Osteocyte (in vitro differentiated cells): Measurements from ENCODE around the gene CDC42BPG. TPM values are rescaled to one million over a fixed set of nuclear protein-coding genes. Genes with fewer than 3 reads are reported as not detected.

Experiments
- DNase-seq: peaks from one replicate; pipeline ENCODE4 v3.0.0; 2021; ENCODE audit warnings: mixed read lengths; ENCODE audit not compliant: unreplicated experiment; ENCODE audit errors: extremely low spot score
- H3K27ac Mint-ChIP-seq: one replicate; pipeline ENCODE4 v1.8.0; 2021; ENCODE audit warnings: mild to moderate bottlenecking, mixed read lengths; ENCODE audit not compliant: unreplicated experiment
- H3K27me3 Mint-ChIP-seq: one replicate; pipeline ENCODE4 v1.8.0; 2021; ENCODE audit warnings: mixed read lengths; ENCODE audit not compliant: unreplicated experiment
- H3K36me3 Mint-ChIP-seq: one replicate; pipeline ENCODE4 v1.8.0; 2021; ENCODE audit warnings: mixed read lengths; ENCODE audit not compliant: unreplicated experiment
- H3K4me1 Mint-ChIP-seq: one replicate; pipeline ENCODE4 v1.8.0; 2021; ENCODE audit warnings: mixed read lengths; ENCODE audit not compliant: unreplicated experiment
- H3K4me3 Mint-ChIP-seq: one replicate; pipeline ENCODE4 v1.8.0; 2021; ENCODE audit warnings: mild to moderate bottlenecking, moderate library complexity, mixed read lengths; ENCODE audit not compliant: unreplicated experiment
- H3K9me3 Mint-ChIP-seq: one replicate; pipeline ENCODE4 v1.8.0; 2021; ENCODE audit warnings: mixed read lengths; ENCODE audit not compliant: unreplicated experiment
- long read RNA-seq: library from polyadenylated mRNA; unstranded; transcript quantifications from one replicate; pipeline ENCODE4 v2.0.0, GENCODE V29; 2021
- total RNA-seq: library from RNA; stranded (reverse); gene quantifications from 2 replicates; pipeline ENCODE4 v1.2.1, GENCODE V29; 2021
- TF ChIP-seq, protein P1 (sequence below): fragments of 200-600 bp; sonication (generic); IDR thresholded peaks from 2 replicates; pipeline ENCODE4 v1.5.0; 2021; ENCODE audit warnings: antibody characterized with exemption, mild to moderate bottlenecking, moderate library complexity

The CDC42BPG gene, protein sequence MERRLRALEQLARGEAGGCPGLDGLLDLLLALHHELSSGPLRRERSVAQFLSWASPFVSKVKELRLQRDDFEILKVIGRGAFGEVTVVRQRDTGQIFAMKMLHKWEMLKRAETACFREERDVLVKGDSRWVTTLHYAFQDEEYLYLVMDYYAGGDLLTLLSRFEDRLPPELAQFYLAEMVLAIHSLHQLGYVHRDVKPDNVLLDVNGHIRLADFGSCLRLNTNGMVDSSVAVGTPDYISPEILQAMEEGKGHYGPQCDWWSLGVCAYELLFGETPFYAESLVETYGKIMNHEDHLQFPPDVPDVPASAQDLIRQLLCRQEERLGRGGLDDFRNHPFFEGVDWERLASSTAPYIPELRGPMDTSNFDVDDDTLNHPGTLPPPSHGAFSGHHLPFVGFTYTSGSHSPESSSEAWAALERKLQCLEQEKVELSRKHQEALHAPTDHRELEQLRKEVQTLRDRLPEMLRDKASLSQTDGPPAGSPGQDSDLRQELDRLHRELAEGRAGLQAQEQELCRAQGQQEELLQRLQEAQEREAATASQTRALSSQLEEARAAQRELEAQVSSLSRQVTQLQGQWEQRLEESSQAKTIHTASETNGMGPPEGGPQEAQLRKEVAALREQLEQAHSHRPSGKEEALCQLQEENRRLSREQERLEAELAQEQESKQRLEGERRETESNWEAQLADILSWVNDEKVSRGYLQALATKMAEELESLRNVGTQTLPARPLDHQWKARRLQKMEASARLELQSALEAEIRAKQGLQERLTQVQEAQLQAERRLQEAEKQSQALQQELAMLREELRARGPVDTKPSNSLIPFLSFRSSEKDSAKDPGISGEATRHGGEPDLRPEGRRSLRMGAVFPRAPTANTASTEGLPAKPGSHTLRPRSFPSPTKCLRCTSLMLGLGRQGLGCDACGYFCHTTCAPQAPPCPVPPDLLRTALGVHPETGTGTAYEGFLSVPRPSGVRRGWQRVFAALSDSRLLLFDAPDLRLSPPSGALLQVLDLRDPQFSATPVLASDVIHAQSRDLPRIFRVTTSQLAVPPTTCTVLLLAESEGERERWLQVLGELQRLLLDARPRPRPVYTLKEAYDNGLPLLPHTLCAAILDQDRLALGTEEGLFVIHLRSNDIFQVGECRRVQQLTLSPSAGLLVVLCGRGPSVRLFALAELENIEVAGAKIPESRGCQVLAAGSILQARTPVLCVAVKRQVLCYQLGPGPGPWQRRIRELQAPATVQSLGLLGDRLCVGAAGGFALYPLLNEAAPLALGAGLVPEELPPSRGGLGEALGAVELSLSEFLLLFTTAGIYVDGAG (N-terminal part only)
- total RNA-seq = 0.68 and 1.7 TPM in 2 replicates
- long read RNA-seq = 0 reads

DNA sequence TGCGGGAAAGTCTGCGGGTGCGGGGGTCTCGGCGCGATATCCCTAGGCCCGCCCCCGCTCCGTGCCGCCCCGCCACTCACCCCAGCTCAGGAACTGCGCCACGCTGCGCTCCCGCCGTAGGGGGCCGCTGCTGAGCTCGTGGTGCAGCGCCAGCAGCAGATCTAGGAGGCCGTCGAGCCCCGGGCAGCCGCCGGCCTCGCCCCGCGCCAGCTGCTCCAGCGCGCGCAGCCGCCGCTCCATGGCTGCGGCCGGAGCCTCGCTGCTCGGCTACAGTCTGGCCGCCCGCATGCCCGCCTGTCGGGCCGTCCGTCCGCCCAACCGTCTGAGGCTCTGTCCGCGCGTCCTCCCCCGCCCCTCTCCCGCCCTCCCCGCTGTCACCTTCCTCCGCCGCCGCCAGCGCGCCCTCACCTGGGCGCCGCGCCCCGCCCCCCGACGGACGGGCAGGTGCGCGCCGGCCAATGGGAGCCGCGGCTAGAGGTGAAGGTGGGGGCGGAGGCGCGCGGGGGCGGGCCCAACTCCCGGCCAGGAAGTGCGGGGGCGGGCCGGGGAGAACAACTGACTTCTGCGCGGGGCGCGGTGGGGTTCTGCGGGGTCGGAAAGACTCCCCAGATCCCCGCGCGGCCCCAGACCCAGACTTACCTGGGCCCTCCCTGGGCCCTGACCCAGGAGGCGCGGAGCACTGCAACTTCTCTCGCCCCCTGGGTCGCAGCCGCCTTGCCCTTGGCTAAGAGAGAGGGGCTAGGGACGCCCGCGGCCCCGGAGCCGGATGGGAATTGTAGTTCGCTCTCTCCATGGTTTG is at the start of gene CDC42BPG:
CDC42BPG (minus strand) TSS at position 324 of the 799 bp plus-strand sequence; CDS start at position 240, 84 bp downstream.
- DNase-seq = peak; percentile 90
- H3K4me3 Mint-ChIP-seq = peak within 1 kb of the TSS; percentile 64
- H3K4me1 Mint-ChIP-seq = peaks cover 23% of the 10 kb centered on the region
- no peaks in the 10 kb centered on the region for H3K27me3 Mint-ChIP-seq
- no peak within 1 kb of the TSS for H3K27ac Mint-ChIP-seq
- TF ChIP-seq, protein P1, sequence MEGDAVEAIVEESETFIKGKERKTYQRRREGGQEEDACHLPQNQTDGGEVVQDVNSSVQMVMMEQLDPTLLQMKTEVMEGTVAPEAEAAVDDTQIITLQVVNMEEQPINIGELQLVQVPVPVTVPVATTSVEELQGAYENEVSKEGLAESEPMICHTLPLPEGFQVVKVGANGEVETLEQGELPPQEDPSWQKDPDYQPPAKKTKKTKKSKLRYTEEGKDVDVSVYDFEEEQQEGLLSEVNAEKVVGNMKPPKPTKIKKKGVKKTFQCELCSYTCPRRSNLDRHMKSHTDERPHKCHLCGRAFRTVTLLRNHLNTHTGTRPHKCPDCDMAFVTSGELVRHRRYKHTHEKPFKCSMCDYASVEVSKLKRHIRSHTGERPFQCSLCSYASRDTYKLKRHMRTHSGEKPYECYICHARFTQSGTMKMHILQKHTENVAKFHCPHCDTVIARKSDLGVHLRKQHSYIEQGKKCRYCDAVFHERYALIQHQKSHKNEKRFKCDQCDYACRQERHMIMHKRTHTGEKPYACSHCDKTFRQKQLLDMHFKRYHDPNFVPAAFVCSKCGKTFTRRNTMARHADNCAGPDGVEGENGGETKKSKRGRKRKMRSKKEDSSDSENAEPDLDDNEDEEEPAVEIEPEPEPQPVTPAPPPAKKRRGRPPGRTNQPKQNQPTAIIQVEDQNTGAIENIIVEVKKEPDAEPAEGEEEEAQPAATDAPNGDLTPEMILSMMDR = peak; percentile 64
- H3K9me3 Mint-ChIP-seq = no peaks in the 10 kb centered on the region
- H3K36me3 Mint-ChIP-seq = no peaks in the 10 kb centered on the region

DNA sequence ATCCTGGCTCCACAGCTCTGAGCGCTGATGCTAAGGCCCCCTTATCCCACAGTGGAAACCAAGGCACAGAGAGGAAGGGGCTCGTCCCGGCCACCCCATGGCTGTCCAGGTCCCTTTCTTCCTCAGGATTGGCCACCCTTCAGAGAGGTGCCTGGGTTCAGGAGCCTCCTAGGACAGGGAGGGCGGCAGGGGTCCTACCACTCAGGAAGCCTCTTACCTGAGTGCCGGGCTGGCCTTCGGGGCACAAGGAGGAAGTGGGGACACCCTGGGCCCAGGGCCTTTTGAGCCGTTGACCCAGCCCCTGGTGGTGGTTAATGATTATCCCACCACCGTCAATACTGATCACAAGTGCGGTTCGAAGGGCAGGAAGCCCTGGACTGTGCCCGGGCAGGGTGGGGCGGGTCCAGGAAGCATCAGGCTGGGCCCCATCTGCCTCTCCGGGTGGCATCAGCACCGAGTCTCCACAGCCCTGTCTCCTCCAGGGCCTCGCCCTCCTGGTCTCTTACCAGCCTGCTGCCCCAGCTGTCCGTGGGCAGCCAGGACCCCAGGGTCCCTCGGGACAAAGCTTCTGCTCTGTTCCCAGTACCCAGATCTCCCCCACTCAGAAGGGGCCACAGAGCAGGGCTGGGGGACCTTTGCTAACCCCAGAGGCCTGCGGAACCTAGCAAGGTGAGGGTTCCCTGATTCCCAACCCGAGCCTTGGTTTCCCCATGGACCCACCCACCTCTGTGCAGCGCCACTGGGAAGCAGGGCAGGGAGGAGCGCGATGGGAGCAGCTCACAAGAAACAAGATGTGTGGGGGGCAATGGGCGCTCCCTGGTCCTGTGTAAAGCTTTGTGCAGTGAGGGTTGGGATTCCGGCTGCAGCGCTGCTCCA is 49.0 kb upstream of the CDC42BPG start:
- Mint-ChIP-seq H3K4me3 (no peak overlapping the region), H3K36me3 (peaks cover 2% of the 10 kb centered on the region), H3K9me3 (no peaks in the 10 kb centered on the region), H3K27me3 (no peaks in the 10 kb centered on the region), H3K27ac (no peak overlapping the region), H3K4me1 (peaks cover 1% of the 10 kb centered on the region)
- TF ChIP-seq, protein P1 = no peak
- no peak for DNase-seq

DNA sequence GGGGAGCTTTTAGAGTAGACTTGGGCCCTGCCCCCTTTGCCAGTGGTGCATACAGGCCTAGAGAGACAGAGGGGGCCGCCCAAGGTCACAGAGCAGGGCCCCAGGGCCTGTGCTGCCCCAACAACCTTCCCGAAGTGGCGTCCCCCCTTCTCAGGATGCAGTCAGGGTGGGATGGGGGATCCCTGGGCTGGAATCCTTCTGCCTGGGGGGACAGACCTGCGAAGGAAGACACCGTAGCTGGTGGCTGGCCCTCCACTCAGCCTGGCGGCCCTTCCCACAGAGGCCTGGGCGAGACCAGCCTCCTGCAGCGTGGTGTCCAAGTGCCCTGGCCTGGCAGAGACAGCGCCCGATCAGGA is 48.4 kb upstream of the CDC42BPG start:
- Mint-ChIP-seq H3K36me3 (peaks cover 2% of the 10 kb centered on the region), H3K9me3 (no peaks in the 10 kb centered on the region), H3K4me3 (no peak overlapping the region), H3K27me3 (no peaks in the 10 kb centered on the region), H3K4me1 (peaks cover 5% of the 10 kb centered on the region), H3K27ac (no peak overlapping the region)
- TF ChIP-seq, protein P1 = no peak
- DNase-seq = no peak

DNA sequence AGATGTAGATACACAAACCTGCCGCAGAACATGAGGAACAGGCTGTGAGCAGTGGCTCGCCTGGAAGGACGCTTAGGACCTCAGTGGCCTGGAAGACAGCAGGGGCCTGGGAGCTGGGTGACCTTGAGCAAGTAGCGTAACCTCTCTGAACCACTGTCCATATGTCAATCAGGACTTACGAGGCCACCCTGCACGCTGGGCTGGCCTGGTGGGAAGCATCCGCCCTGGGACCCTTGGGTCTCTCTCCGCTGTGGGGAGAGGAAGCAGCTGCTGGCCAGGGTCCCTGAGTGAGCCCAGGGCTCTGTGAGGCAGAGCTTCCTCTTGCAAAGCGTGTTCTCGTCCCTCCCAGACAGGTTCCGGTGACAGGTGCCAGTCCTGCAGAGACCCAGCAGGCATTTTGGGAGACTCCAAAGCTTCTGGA is 48.0 kb upstream of the CDC42BPG start:
- no peak for DNase-seq
- H3K4me1 Mint-ChIP-seq = peaks cover 7% of the 10 kb centered on the region
- H3K27ac Mint-ChIP-seq = no peak overlapping the region
- H3K9me3 Mint-ChIP-seq = no peaks in the 10 kb centered on the region
- TF ChIP-seq, protein P1 = no peak
- no peaks in the 10 kb centered on the region for H3K27me3 Mint-ChIP-seq
- no peak overlapping the region for H3K4me3 Mint-ChIP-seq
- H3K36me3 Mint-ChIP-seq = peaks cover 2% of the 10 kb centered on the region
